C4-2B (cell line): Measurements from ENCODE around the gene RASAL1.

Experiments
- ZFX ChIP-seq: fragments of 450-650 bp; IDR thresholded peaks from 2 replicates; pipeline ENCODE4 v1.6.1; 2017
- TF ChIP-seq, protein P1 (sequence below): fragments of 450-650 bp; conservative IDR thresholded peaks from 2 replicates; pipeline ENCODE4 v1.5.1; 2017; ENCODE audit warnings: mild to moderate bottlenecking

DNA sequence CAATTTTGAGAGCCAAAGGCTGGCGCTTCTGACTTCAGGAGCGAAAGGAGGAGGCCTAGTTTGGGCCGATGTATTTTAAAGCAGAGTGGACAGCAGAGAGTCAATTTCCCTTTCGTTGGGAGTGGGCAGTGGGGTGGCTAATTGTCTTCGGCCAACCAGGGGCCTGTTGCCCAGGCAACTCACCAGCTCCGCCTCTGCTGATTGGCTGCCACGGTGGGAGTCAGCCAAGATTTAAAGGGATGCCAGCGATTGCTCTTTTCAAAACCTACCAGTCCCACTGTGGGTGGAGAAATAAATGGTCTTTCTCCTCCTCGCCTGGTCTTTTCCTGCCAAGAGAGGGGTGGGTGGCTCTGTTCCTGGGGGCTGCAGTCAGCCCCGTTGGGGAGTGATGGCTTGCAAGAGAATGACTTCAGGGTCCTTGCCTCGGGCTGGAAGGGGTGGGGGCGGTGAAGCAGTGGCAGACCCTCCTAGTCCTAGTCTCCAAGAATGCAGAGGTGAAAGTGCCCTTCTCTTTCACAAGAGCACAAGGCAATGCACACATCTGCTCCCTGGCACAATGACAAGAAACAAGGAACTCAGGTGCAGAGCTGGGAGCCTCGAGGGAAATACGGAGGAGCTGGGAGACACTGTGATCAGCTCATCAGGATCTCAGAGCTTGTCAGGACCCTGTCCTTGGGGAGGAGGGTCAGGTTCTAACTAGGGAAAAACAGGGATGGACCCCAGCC is 37.7 kb downstream of the RASAL1 start:
- TF ChIP-seq, protein P1, sequence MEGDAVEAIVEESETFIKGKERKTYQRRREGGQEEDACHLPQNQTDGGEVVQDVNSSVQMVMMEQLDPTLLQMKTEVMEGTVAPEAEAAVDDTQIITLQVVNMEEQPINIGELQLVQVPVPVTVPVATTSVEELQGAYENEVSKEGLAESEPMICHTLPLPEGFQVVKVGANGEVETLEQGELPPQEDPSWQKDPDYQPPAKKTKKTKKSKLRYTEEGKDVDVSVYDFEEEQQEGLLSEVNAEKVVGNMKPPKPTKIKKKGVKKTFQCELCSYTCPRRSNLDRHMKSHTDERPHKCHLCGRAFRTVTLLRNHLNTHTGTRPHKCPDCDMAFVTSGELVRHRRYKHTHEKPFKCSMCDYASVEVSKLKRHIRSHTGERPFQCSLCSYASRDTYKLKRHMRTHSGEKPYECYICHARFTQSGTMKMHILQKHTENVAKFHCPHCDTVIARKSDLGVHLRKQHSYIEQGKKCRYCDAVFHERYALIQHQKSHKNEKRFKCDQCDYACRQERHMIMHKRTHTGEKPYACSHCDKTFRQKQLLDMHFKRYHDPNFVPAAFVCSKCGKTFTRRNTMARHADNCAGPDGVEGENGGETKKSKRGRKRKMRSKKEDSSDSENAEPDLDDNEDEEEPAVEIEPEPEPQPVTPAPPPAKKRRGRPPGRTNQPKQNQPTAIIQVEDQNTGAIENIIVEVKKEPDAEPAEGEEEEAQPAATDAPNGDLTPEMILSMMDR, result no peak
- no peak for TF ChIP-seq ZFX
